Dendritic cell treated with granulocyte-macrophage colony-stimulating factor and Interleukin-4, amounts not matched to agents 40 ng/mL and 50 ng/mL, for 4 days (primary cell): ENCODE results near the gene SPDL1.

Experiments
- H3K27ac Mint-ChIP-seq: one replicate; pipeline ENCODE4 v1.8.0; 2022; ENCODE audit warnings: mild to moderate bottlenecking, mixed read lengths
- H3K27me3 Mint-ChIP-seq: one replicate; pipeline ENCODE4 v1.8.0; 2022; ENCODE audit warnings: mild to moderate bottlenecking, mixed read lengths
- H3K36me3 Mint-ChIP-seq: one replicate; pipeline ENCODE4 v1.8.0; 2022; ENCODE audit warnings: low read depth, mixed read lengths
- H3K4me1 Mint-ChIP-seq: one replicate; pipeline ENCODE4 v1.8.0; 2022; ENCODE audit warnings: low read depth, mixed read lengths
- H3K4me3 Mint-ChIP-seq: one replicate; pipeline ENCODE4 v1.8.0; 2022; ENCODE audit warnings: mild to moderate bottlenecking, moderate library complexity, mixed read lengths
- H3K9me3 Mint-ChIP-seq: one replicate; pipeline ENCODE4 v1.8.0; 2022; ENCODE audit warnings: mixed read lengths
- intact Hi-C: fragments of 100-400 bp; cut with micrococcal nuclease; formaldehyde crosslinking; loops from one replicate; pipeline ENCODE4 v1.15.0; 2022

The SPDL1 gene

GRCh38 chr5:169627551-169627950, 44.0 kb downstream of the SPDL1 start:
- Mint-ChIP-seq H3K27ac (no peak overlapping the region), H3K4me3 (no peak overlapping the region), H3K4me1 (no peaks in the 10 kb centered on the region), H3K27me3 (no peaks in the 10 kb centered on the region), H3K9me3 (peaks cover 8% of the 10 kb centered on the region), H3K36me3 (no peaks in the 10 kb centered on the region)
- intact Hi-C loops = no loop called here

DNA sequence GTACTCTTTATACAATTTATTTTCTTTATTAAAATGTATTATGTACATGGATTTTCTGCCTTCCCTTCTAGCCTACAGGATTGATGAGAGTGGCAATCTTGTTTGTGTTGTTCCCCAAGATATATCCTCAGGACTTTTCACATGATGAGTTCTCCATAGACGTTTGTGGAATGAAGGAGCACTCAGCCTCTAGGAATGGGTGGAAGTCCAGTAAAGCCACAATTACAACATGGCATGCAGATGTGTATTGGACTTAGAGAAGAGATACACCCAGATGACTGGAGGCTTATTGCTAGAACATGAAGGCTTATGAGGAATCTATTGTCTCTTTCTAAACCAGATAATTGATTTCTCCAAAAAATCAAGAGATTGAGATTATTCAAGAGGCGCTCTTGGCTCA, 45.3 kb downstream of the SPDL1 start:
- no peak overlapping the region for H3K27ac Mint-ChIP-seq
- intact Hi-C loops = no loop called here
- H3K4me1 Mint-ChIP-seq = no peaks in the 10 kb centered on the region
- H3K9me3 Mint-ChIP-seq = no peaks in the 10 kb centered on the region
- H3K4me3 Mint-ChIP-seq = no peak overlapping the region
- no peaks in the 10 kb centered on the region for H3K36me3 Mint-ChIP-seq
- H3K27me3 Mint-ChIP-seq = no peaks in the 10 kb centered on the region

DNA sequence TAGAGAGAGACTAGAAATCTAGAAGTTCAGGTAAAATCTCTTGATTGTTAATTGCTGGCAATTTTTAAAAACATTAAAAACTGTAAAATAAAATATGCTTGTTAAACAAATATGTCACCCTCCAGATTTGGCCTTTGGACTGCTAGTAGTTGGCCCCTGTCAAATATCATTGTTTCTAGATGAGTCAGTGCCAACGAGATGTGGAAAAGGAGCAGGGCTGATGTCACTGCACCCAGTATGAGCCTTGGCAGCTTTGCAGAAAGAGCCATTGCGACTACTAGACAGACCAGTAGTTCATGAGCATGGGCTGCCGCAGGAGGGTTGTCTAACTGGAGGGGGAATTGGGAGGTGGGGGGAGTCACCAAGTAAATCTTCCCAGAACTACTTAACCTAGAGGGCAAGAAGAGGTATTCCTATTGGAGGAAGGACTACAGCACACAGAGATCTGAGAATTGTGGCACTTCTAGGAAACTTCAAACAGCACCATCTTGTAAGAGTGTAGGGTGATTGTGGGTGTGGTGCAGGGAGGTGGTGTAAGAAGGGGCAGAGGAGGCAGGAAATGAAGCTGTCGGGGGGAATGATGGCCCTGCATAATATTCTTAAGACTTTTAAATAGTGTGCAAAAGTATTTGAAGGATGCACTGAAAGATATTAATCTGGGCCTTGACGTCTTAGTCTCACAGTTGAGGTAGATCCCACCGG, 46.4 kb downstream of the SPDL1 start:
- Mint-ChIP-seq H3K4me3 (no peak overlapping the region), H3K9me3 (no peaks in the 10 kb centered on the region), H3K27ac (no peak overlapping the region), H3K4me1 (no peaks in the 10 kb centered on the region), H3K27me3 (no peaks in the 10 kb centered on the region), H3K36me3 (no peaks in the 10 kb centered on the region)
- intact Hi-C loops = no loop called here

- no peak overlapping the region for H3K4me3 Mint-ChIP-seq
- no peaks in the 10 kb centered on the region for H3K27me3 Mint-ChIP-seq
Observed at GRCh38 chr5:169631360-169631759, 47.8 kb downstream of the SPDL1 start.

GRCh38 chr5:169632946-169633345, 49.4 kb downstream of the SPDL1 start:
- intact Hi-C loops = no loop called here
- no peaks in the 10 kb centered on the region for H3K27me3 Mint-ChIP-seq
- no peak overlapping the region for H3K27ac Mint-ChIP-seq
- H3K36me3 Mint-ChIP-seq = peaks cover 13% of the 10 kb centered on the region
- H3K4me1 Mint-ChIP-seq = peaks cover 17% of the 10 kb centered on the region
- no peaks in the 10 kb centered on the region for H3K9me3 Mint-ChIP-seq
- H3K4me3 Mint-ChIP-seq = no peak overlapping the region

More at GRCh38 chr5:169631360-169631759, 47.8 kb downstream of the SPDL1 start:
- Mint-ChIP-seq H3K9me3 (no peaks in the 10 kb centered on the region), H3K27ac (no peak overlapping the region), H3K4me1 (peaks cover 6% of the 10 kb centered on the region), H3K36me3 (no peaks in the 10 kb centered on the region)
- intact Hi-C loops = no loop called here

DNA sequence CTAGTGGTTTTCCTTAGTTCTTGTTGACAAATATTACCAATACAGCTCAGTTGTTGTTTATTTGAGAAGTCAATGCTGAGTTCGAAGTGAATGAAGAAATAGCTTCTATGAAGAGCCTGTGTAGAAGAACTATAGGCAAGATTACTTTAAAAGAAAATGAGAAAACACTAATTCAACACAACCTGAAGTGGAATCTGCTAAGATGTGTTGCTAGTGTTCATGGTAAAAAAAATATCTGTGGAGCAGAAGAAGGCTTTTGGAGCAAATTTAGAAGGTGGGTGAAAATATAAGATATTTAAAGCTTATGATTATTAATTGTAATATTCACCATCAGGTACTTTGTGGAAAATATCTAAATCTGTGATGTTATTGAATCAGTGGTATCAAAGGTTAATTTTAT, 51.0 kb downstream of the SPDL1 start:
- Mint-ChIP-seq H3K36me3 (peaks cover 29% of the 10 kb centered on the region), H3K27me3 (no peaks in the 10 kb centered on the region), H3K4me1 (peaks cover 34% of the 10 kb centered on the region), H3K9me3 (peaks cover 11% of the 10 kb centered on the region), H3K4me3 (no peak overlapping the region), H3K27ac (no peak overlapping the region)
- intact Hi-C loops = no loop called here

DNA sequence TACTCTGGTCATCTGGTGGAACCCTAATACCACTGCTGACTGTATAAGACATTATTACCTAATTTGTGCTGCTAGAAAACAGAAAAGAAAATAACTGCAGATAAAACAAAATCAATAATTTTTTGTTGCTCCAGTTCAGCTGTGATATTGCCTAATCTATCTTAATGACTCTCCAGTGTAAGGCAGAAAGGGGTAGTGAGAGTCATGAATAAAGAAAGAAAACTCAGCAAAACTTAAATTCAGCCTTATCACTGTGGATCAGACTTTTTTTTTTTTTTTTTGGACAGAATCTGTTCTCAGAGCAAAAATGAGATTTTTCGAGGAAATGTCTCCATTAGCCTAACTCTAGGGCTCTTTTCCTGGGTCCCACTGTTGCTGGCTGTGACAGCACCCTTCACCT, 52.4 kb downstream of the SPDL1 start:
- Mint-ChIP-seq H3K4me1 (peaks cover 47% of the 10 kb centered on the region), H3K27me3 (no peaks in the 10 kb centered on the region), H3K4me3 (peak overlapping the region; percentile 92), H3K36me3 (peaks cover 43% of the 10 kb centered on the region), H3K9me3 (peaks cover 12% of the 10 kb centered on the region), H3K27ac (peak overlapping the region; percentile 96)
- intact Hi-C loops = loop anchor here (1.0 kb wide), 1 partner anchor 53 kb away; the partner anchor contains the start of gene SPDL1

DNA sequence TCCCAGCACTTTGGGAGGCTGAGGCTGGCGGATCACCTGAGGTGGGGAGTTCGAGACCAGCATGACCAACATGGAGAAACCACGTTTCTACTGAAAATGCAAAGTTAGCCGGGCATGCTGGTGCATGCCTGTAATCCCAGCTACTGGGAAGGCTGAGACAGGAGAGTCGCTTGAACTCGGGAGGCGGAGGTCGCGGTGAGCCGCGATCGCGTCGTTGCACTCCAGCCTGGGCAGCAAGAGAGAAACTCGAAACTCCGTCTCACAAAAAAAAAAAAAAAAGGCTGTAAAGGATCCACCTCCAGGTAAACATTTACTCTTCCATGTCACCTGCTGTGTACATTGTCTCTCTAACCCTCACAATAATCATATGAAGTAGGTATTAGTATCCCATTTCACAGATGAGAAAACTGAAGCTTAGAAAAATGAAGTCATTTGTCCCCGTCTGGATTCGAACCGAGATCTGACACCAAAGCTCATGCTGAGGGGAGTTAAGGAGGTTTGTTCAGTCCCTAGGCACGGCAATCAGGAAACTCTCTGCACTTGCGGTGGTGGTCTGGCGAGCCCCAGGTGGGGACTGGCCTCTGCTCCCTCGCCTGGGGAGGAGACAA, 53.0 kb downstream of the SPDL1 start:
- Mint-ChIP-seq H3K9me3 (peaks cover 12% of the 10 kb centered on the region), H3K36me3 (peaks cover 49% of the 10 kb centered on the region), H3K27ac (peak overlapping the region; percentile 96), H3K4me1 (peaks cover 53% of the 10 kb centered on the region), H3K27me3 (no peaks in the 10 kb centered on the region), H3K4me3 (peak overlapping the region; percentile 92)
- intact Hi-C loops = loop anchor here (1.0 kb wide), 1 partner anchor 53 kb away; the partner anchor contains the start of gene SPDL1

GRCh38 chr5:169637085-169637548, 53.5 kb downstream of the SPDL1 start, which contains the start of gene DOCK2:
Gene DOCK2 (plus strand): TSS chr5:169637275. CDS start chr5:169637327, 52 bp downstream.
- peak within 1 kb of the TSS; percentile 92 for H3K4me3 Mint-ChIP-seq
- peaks cover 53% of the 10 kb centered on the region for H3K36me3 Mint-ChIP-seq
- intact Hi-C loops = no loop called here
- peaks cover 59% of the 10 kb centered on the region for H3K4me1 Mint-ChIP-seq
- peak within 1 kb of the TSS; percentile 96 for H3K27ac Mint-ChIP-seq
- H3K27me3 Mint-ChIP-seq = no peaks in the 10 kb centered on the region
- H3K9me3 Mint-ChIP-seq = peaks cover 12% of the 10 kb centered on the region

- intact Hi-C loops = no loop called here
- Mint-ChIP-seq H3K27me3 (no peaks in the 10 kb centered on the region), H3K36me3 (peaks cover 53% of the 10 kb centered on the region), H3K4me3 (peak overlapping the region; percentile 92), H3K9me3 (peaks cover 12% of the 10 kb centered on the region), H3K4me1 (peaks cover 64% of the 10 kb centered on the region), H3K27ac (peak overlapping the region; percentile 96)
Observed at GRCh38 chr5:169637549-169638121, 54.1 kb downstream of the SPDL1 start.

- Mint-ChIP-seq H3K4me1 (peaks cover 93% of the 10 kb centered on the region), H3K36me3 (peaks cover 69% of the 10 kb centered on the region), H3K4me3 (no peak overlapping the region), H3K9me3 (peaks cover 12% of the 10 kb centered on the region), H3K27ac (peak overlapping the region; percentile 56), H3K27me3 (no peaks in the 10 kb centered on the region)
- intact Hi-C loops = no loop called here
Observed at GRCh38 chr5:169641253-169641652, 57.7 kb downstream of the SPDL1 start.

- intact Hi-C loops = no loop called here
- H3K4me3 Mint-ChIP-seq = no peak overlapping the region
- H3K27me3 Mint-ChIP-seq = no peaks in the 10 kb centered on the region
- peaks cover 38% of the 10 kb centered on the region for H3K36me3 Mint-ChIP-seq
- H3K9me3 Mint-ChIP-seq = no peaks in the 10 kb centered on the region
- H3K27ac Mint-ChIP-seq = peak overlapping the region; percentile 94
- H3K4me1 Mint-ChIP-seq = peaks cover 92% of the 10 kb centered on the region
Observed at GRCh38 chr5:169646856-169647255, 63.3 kb downstream of the SPDL1 start.

DNA sequence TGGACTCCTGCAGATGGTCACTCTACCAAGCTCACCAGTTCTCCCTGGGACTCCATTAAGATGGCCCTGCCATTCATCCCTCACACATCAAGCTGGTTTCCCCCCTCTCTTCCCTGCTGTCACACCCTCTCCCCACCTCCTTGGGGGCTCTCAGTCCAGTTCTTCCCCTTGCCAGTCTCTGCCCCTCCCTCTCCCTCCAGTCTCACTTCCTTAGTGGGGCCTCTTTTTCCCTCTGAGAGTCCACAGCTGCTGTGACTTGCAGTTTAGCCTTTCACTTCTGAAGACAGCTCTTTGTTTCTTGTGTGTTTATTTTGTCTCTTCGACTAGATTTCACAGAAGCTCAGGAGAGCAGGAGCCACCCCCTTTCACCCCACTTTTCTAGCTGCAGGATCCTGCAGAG, 64.0 kb downstream of the SPDL1 start:
- no peaks in the 10 kb centered on the region for H3K27me3 Mint-ChIP-seq
- H3K4me3 Mint-ChIP-seq = peak overlapping the region; percentile 75
- H3K36me3 Mint-ChIP-seq = peaks cover 44% of the 10 kb centered on the region

DNA sequence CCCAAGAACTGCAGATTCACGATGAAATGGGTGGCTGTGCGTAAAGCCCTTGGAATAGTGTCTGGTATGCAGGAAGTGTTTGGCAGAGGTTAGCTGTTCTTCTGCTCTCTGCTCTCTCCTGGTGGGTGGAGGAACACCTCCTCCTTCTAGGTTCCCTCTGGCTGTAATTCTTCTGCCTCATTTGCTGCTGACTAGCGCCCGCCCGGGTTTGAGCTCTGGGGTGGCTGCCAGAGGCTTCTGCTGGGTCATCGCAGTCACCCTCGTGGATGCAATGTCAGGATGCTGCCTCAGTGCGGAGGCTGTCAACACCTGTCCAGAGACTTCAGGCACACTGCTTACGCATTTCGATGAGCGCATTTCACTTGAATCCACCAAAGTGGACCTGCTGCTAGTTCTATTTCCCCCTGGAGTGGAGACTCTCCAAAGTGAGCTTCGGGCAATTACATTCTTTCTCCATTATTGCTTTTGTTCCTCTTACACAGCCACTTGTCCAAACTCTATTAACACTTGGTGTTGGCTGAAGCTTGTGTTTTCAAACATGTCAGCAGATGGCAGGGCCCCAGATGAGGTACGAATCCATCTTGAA, 65.2 kb downstream of the SPDL1 start:
- Mint-ChIP-seq H3K36me3 (peaks cover 53% of the 10 kb centered on the region), H3K4me1 (peaks cover 92% of the 10 kb centered on the region), H3K4me3 (peak overlapping the region; percentile 47), H3K9me3 (no peaks in the 10 kb centered on the region), H3K27ac (peak overlapping the region; percentile 94), H3K27me3 (no peaks in the 10 kb centered on the region)
- intact Hi-C loops = no loop called here

More for the DNA sequence above, 64.0 kb downstream of the SPDL1 start:
- H3K9me3 Mint-ChIP-seq = no peaks in the 10 kb centered on the region
- H3K4me1 Mint-ChIP-seq = peaks cover 92% of the 10 kb centered on the region
- peak overlapping the region; percentile 94 for H3K27ac Mint-ChIP-seq
- intact Hi-C loops = no loop called here
